Omental fat pad (tissue), 4 donors: ENCODE data around the gene OR2A25. TPM values are rescaled to one million over a fixed set of nuclear protein-coding genes. Genes with fewer than 3 reads are reported as not detected.

Experiments
- ATAC-seq: fragments of 150-250 bp; one replicate; pipeline ENCODE4 v1.9.1; 2016; ENCODE audit warnings: mild to moderate bottlenecking, moderate library complexity; ENCODE audit not compliant: low FRiP score
- DNase-seq: peaks from one replicate; pipeline ENCODE4 v3.0.0-alpha.2; 2019; ENCODE audit warnings: low spot score
- CTCF ChIP-seq, 3 donors: fragments of 450-650 bp; IDR thresholded peaks; one replicate each; pipeline ENCODE4 v1.5.1; 2016 to 2017; ENCODE audit warnings: antibody characterized with exemption in 3 of 3, mild to moderate bottlenecking in 3 of 3, moderate library complexity in 2 of 3
- total RNA-seq, 4 donors: library from RNA; depleted of rRNA; stranded (reverse); fragments of >200 nt; gene quantifications; one replicate each; pipeline ENCODE4 v1.1.0, GENCODE V29; 2016

Gene OR2A25
- total RNA-seq, 4 donors from 2014 or later, result not detected

DNA sequence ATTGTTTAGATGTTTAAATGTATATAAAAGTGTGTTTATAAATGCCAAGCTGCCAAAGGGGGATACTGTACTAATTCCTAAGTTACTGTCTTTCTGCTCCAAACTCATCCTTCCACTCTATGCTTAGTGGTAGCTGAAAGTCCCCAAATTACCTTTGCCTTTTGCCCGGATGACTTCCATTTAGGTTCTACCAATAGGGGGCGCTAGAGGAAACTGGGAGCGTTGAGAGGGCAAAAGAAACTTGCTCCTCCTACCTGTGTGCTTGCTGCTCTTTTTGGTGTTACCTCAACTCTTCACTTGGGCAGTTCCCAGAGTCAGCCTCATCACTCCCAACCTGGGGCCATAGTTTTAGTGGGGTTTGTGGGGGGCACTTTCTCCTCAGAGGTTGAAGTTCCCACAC, 5.9 kb upstream of the OR2A25 start:
- no peak for DNase-seq
- TF ChIP-seq CTCF (IDR thresholded peaks at IDR 0.05), result no peak
- ATAC-seq, result no peak

DNA sequence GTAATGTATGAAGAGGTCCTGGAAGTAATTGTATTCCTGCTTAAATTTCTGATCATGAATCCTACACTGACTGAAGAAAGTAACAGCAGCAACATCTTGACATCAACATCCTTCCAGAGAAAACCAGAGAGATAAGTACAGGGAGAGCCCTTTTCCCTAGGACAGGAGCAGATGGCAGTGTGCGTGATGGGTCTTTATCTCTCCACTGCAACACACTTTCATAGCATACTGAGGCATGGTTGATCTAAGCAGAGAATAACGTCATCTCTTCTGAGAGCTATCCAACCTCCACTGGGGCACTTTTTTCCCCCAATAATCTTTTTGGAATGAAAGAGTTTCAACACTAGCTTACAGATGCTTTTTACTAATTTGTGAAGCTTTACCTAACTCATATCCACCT, 342 bp downstream of the OR2A25 start:
- DNase-seq, result no peak
- no peak for ATAC-seq
- TF ChIP-seq CTCF (IDR thresholded peaks at IDR 0.05), result no peak

DNA sequence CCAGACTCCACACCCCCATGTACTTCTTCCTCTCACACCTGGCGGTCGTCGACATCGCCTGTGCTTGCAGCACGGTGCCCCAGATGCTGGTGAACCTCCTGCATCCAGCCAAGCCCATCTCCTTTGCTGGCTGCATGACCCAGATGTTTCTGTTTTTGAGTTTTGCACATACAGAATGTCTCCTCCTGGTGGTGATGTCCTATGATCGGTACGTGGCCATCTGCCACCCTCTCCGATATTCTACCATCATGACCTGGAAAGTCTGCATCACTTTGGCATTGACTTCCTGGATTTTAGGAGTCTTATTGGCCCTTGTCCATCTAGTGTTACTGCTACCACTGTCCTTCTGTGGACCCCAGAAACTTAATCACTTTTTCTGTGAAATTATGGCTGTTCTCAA, 4.8 kb downstream of the OR2A25 start:
- ATAC-seq (no peak), DNase-seq (no peak)
- TF ChIP-seq CTCF (IDR thresholded peaks at IDR 0.05), result no peak

GRCh38 chr7:144085978-144086377, 16.4 kb downstream of the OR2A25 start, which contains the start of gene OR2A12:
Gene OR2A12 (plus strand): TSS chr7:144086278. CDS start chr7:144095108, 8,830 bp downstream.
- ATAC-seq (no peak), DNase-seq (no peak)
- no peak for TF ChIP-seq CTCF (IDR thresholded peaks at IDR 0.05)

DNA sequence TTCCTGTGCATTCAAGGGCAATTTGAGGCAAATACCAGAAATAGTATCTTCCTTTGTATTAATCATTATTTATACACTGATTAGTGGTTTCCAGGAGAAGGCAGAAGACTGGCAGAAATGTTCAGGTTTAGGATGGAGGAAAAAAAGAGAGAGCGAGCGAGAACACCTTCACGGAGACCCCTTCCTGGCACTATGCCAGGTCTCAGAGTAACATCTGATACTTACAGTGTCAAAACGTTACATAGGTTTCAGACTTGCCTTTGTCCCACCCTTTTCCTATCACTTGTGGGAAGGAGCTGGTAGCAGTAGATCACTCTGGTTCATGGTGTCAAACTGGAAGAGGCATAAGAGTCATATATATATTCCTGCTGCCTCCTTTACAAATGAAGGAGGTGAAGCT, 17.1 kb downstream of the OR2A25 start:
- ATAC-seq (no peak), DNase-seq (no peak)
- TF ChIP-seq CTCF (IDR thresholded peaks at IDR 0.05), result no peak

DNA sequence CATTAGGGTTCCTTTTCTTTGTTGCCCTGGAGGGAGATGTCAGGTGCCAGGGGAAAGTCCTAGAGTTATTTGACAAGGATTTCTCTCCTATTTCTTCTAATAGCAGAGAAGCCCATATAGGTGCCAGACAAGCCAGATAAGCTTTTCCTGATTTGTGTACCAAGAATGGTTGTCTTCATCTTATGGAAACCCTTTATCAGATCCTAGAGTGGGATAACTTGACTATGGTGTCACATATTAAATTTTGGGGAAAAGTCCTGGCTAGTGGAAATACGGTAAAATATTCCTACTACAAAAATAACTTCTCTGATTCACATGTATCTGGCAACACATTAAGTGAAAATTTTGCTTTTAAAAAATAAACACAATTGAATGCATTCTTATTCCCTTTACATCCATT, 17.6 kb downstream of the OR2A25 start:
- ATAC-seq (no peak), DNase-seq (no peak)
- no peak for TF ChIP-seq CTCF (IDR thresholded peaks at IDR 0.05)

DNA sequence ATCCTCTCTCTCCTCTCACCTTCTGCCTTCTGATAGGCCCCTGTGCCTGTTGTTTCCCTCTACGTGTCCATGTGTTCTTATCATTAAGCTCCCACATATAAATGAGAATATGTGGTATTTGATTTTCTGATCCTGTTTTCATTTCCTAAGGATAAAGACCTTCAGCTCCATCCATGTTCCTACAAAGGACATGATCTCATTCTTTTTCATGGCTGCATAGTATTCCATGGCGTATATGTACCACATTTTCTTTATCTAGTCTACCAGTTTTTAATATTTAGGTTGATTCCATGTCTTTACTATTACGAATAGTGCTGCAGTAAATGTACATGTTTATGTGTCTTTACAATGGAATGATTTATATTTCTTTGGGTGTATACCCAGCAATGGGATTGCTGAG, 21.1 kb downstream of the OR2A25 start:
- TF ChIP-seq CTCF (IDR thresholded peaks at IDR 0.05), result no peak
- ATAC-seq (no peak), DNase-seq (no peak)
